NOMO-1 (cell line): ENCODE measurements around the gene KCNH3.

Source experiments
- DNase-seq, 2 experiments: peaks; one replicate each; lab custom pipeline; 2025; ENCODE audit not compliant: unreplicated experiment in 2 of 2; lab: John Stamatoyannopoulos, UW

The KCNH3 gene

GRCh38 chr12:49543914-49544815 is 5.3 kb downstream of the KCNH3 start:
- no peak for DNase-seq

- DNase-seq, result no peak
Observed at GRCh38 chr12:49545815-49546214, 7.0 kb downstream of the KCNH3 start.

GRCh38 chr12:49546481-49546880 is 7.7 kb downstream of the KCNH3 start:
- DNase-seq, result no peak

- DNase-seq, result no peak
Observed at GRCh38 chr12:49547090-49547690, 8.4 kb downstream of the KCNH3 start.

- no peak for DNase-seq
Observed at GRCh38 chr12:49548481-49548821, 9.6 kb downstream of the KCNH3 start.

- no peak for DNase-seq
Observed at GRCh38 chr12:49548822-49549648, 10.2 kb downstream of the KCNH3 start.

GRCh38 chr12:49549735-49550692 is 11.2 kb downstream of the KCNH3 start:
- no peak for DNase-seq

- no peak for DNase-seq
Observed at GRCh38 chr12:49550693-49551252, 11.9 kb downstream of the KCNH3 start.

GRCh38 chr12:49552014-49552413 is 13.2 kb downstream of the KCNH3 start:
- no peak for DNase-seq

GRCh38 chr12:49552425-49552824 is 13.6 kb downstream of the KCNH3 start:
- no peak for DNase-seq

GRCh38 chr12:49552899-49553298 is 14.1 kb downstream of the KCNH3 start:
- no peak for DNase-seq

- DNase-seq, result no peak
Observed at GRCh38 chr12:49553512-49554088, 14.8 kb downstream of the KCNH3 start.

- no peak for DNase-seq
Observed at GRCh38 chr12:49554266-49554665, 15.4 kb downstream of the KCNH3 start.

GRCh38 chr12:49555631-49556390 is 17.0 kb downstream of the KCNH3 start:
- DNase-seq, result no peak

GRCh38 chr12:49556391-49557186 is 17.8 kb downstream of the KCNH3 start:
- DNase-seq, result no peak

- DNase-seq, result no peak
Observed at GRCh38 chr12:49557187-49557916, 18.5 kb downstream of the KCNH3 start.

GRCh38 chr12:49557917-49558215 is 19.0 kb downstream of the KCNH3 start:
- DNase-seq, result no peak

GRCh38 chr12:49558526-49558925 is 19.7 kb downstream of the KCNH3 start:
- DNase-seq, result no peak
